H9 (cell line): Measurements from ENCODE around the gene CD244. TPM values are rescaled to one million over a fixed set of nuclear protein-coding genes. Genes with fewer than 3 reads are reported as not detected.

Source experiments
- DNase-seq: peaks from one replicate; pipeline ENCODE4 v3.0.0-alpha.2; 2017
- H2AFZ ChIP-seq: one replicate; pipeline ENCODE4 v1.6.1; 2013; ENCODE audit warnings: mild to moderate bottlenecking, low read length, control low read depth, moderate library complexity
- H2AK5ac ChIP-seq: 2 replicates; pipeline ENCODE4 v1.6.1; 2013; ENCODE audit warnings: low read length, control low read depth, mixed read lengths; ENCODE audit not compliant: insufficient read length
- H2BK120ac ChIP-seq: one replicate; pipeline ENCODE4 v1.6.1; 2013; ENCODE audit warnings: low read depth, mild to moderate bottlenecking, low read length, control low read depth, inconsistent platforms; ENCODE audit not compliant: poor library complexity, severe bottlenecking
- H2BK12ac ChIP-seq: 2 replicates; pipeline ENCODE4 v1.6.1; 2013; ENCODE audit warnings: low read length, control low read depth, mixed read lengths, low read depth; ENCODE audit not compliant: insufficient read length
- H2BK15ac ChIP-seq: 2 replicates; pipeline ENCODE4 v1.6.1; 2013; ENCODE audit warnings: low read depth, low read length, control low read depth
- H2BK20ac ChIP-seq: one replicate; pipeline ENCODE4 v1.6.1; 2013; ENCODE audit warnings: low read depth, mild to moderate bottlenecking, low read length, control low read depth, inconsistent platforms; ENCODE audit not compliant: poor library complexity, severe bottlenecking
- H2BK5ac ChIP-seq: 2 replicates; pipeline ENCODE4 v1.6.1; 2013; ENCODE audit warnings: low read length, control low read depth, mixed read lengths; ENCODE audit not compliant: insufficient read length
- H3K14ac ChIP-seq: 2 replicates; pipeline ENCODE4 v1.6.1; 2013; ENCODE audit warnings: low read length, control low read depth; ENCODE audit not compliant: insufficient read depth
- H3K18ac ChIP-seq: 2 replicates; pipeline ENCODE4 v1.6.1; 2013; ENCODE audit warnings: low read depth, mild to moderate bottlenecking, mixed read lengths, low read length, control low read depth; ENCODE audit not compliant: insufficient read length
- H3K23ac ChIP-seq: 2 replicates; pipeline ENCODE4 v1.6.1; 2013; ENCODE audit warnings: low read length, control low read depth, mixed read lengths, low read depth; ENCODE audit not compliant: insufficient read length
- H3K23me2 ChIP-seq: 2 replicates; pipeline ENCODE4 v1.6.1; 2013; ENCODE audit warnings: low read depth, mild to moderate bottlenecking, mixed read lengths, low read length, control low read depth; ENCODE audit not compliant: insufficient read length, poor library complexity, severe bottlenecking
- H3K27ac ChIP-seq: 2 replicates; pipeline ENCODE4 v1.5.1; 2013; ENCODE audit warnings: low read length, control low read depth, mixed read lengths, low read depth; ENCODE audit not compliant: insufficient read length
- H3K27me3 ChIP-seq: 2 replicates; pipeline ENCODE4 v1.6.1; 2013; ENCODE audit warnings: low read length, control low read depth, inconsistent platforms; ENCODE audit not compliant: insufficient read depth
- H3K4ac ChIP-seq: 2 replicates; pipeline ENCODE4 v1.6.1; 2013; ENCODE audit warnings: low read depth, mild to moderate bottlenecking, control low read depth, inconsistent platforms, low read length, moderate library complexity
- H3K4me1 ChIP-seq: 2 replicates; pipeline ENCODE4 v1.6.1; 2013; ENCODE audit warnings: low read length, control low read depth, inconsistent platforms; ENCODE audit not compliant: insufficient read depth
- H3K4me2 ChIP-seq: 2 replicates; pipeline ENCODE4 v1.6.1; 2013; ENCODE audit warnings: low read length, control low read depth, mixed read lengths; ENCODE audit not compliant: insufficient read length, insufficient read depth
- H3K56ac ChIP-seq: 2 replicates; pipeline ENCODE4 v1.6.1; 2013; ENCODE audit warnings: low read depth, mild to moderate bottlenecking, mixed read lengths, low read length, control low read depth; ENCODE audit not compliant: insufficient read length
- H3K79me1 ChIP-seq: 2 replicates; pipeline ENCODE4 v1.6.1; 2013; ENCODE audit warnings: low read depth, mild to moderate bottlenecking, moderate library complexity, low read length, control low read depth, inconsistent platforms; ENCODE audit not compliant: insufficient read depth, poor library complexity, severe bottlenecking
- H3K79me2 ChIP-seq: 2 replicates; pipeline ENCODE4 v1.6.1; 2013; ENCODE audit warnings: low read length, control low read depth, inconsistent platforms; ENCODE audit not compliant: insufficient read depth
- H3K9ac ChIP-seq: 2 replicates; pipeline ENCODE4 v1.6.1; 2013; ENCODE audit warnings: low read length, control low read depth, mixed read lengths; ENCODE audit not compliant: insufficient read length; ENCODE audit errors: extremely low read depth
- H3K9me3 ChIP-seq: one replicate; pipeline ENCODE4 v1.6.1; 2013; ENCODE audit warnings: low read depth, low read length, inconsistent platforms; ENCODE audit not compliant: control insufficient read depth
- H3T11ph ChIP-seq: one replicate; pipeline ENCODE4 v1.6.1; 2013; ENCODE audit warnings: mild to moderate bottlenecking, low read length, control low read depth, inconsistent platforms
- H4K20me1 ChIP-seq: one replicate; pipeline ENCODE4 v1.6.1; 2013; ENCODE audit not compliant: control insufficient read depth, insufficient read length, insufficient read depth
- H4K5ac ChIP-seq: 2 replicates; pipeline ENCODE4 v1.6.1; 2013; ENCODE audit warnings: low read depth, mild to moderate bottlenecking, mixed read lengths, low read length, control low read depth; ENCODE audit not compliant: insufficient read length
- H4K8ac ChIP-seq: replicated peaks from 2 replicates; pipeline ENCODE4 v1.6.1; 2013; ENCODE audit warnings: low read length, control low read depth, mixed read lengths, low read depth; ENCODE audit not compliant: insufficient read length
- H4K91ac ChIP-seq: 2 replicates; pipeline ENCODE4 v1.6.1; 2013; ENCODE audit warnings: low read depth, mild to moderate bottlenecking, moderate library complexity, mixed read lengths, low read length, control low read depth; ENCODE audit not compliant: insufficient read length
- H3K27ac Mint-ChIP-seq, 3 experiments: 2 replicates in 2 of 3; 3 replicates in 1 of 3; pipeline ENCODE4 v1.8.0; 2020 to 2021; ENCODE audit warnings: mixed read lengths in 3 of 3, mild to moderate bottlenecking in 1 of 3, moderate library complexity in 1 of 3
- H3K27me3 Mint-ChIP-seq: 2 replicates; pipeline ENCODE4 v1.8.0; 2021; ENCODE audit warnings: low read depth, mild to moderate bottlenecking, moderate library complexity, mixed read lengths
- H3K36me3 Mint-ChIP-seq, 3 experiments: 2 replicates in 2 of 3; 3 replicates in 1 of 3; pipeline ENCODE4 v1.8.0; 2020 to 2021; ENCODE audit warnings: low read depth in 3 of 3, mixed read lengths in 3 of 3; ENCODE audit not compliant: insufficient read depth in 1 of 3
- H3K4me1 Mint-ChIP-seq, 2 experiments: 2 replicates each; pipeline ENCODE4 v1.8.0; 2020; ENCODE audit warnings: mixed read lengths in 2 of 2
- H3K4me3 Mint-ChIP-seq, 2 experiments: 2 replicates in 1 of 2; 3 replicates in 1 of 2; pipeline ENCODE4 v1.8.0; 2020 to 2021; ENCODE audit warnings: mild to moderate bottlenecking in 2 of 2, mixed read lengths in 2 of 2, moderate library complexity in 1 of 2
- H3K9me3 Mint-ChIP-seq, 2 experiments: 2 replicates in 1 of 2; 3 replicates in 1 of 2; pipeline ENCODE4 v1.8.0; 2020; ENCODE audit warnings: mild to moderate bottlenecking in 2 of 2, mixed read lengths in 2 of 2, moderate library complexity in 1 of 2
- CTCF ChIP-seq: fragments of 200-600 bp; sonication (generic); conservative IDR thresholded peaks from 3 replicates; pipeline ENCODE4 v1.8.0; 2021; ENCODE audit warnings: antibody characterized with exemption, mild to moderate bottlenecking
- WGBS: extraction: QIAGEN DNeasy Blood & Tissue Kit; methylation state at CpG from one replicate; pipeline ENCODE4 v1.1.7; 2013; ENCODE audit warnings: missing lambda C conversion rate, low lambda C conversion rate, mixed read lengths; ENCODE audit not compliant: insufficient read length; ENCODE audit errors: extremely low coverage; 5-methylcytosine and 5-hydroxymethylcytosine counted together
- total RNA-seq: library from RNA; stranded (reverse); gene quantifications from 2 replicates; pipeline ENCODE4 v1.2.1, GENCODE V29; 2021

CD244 gene
- total RNA-seq, 1 experiment from 2014 or later: not detected

DNA sequence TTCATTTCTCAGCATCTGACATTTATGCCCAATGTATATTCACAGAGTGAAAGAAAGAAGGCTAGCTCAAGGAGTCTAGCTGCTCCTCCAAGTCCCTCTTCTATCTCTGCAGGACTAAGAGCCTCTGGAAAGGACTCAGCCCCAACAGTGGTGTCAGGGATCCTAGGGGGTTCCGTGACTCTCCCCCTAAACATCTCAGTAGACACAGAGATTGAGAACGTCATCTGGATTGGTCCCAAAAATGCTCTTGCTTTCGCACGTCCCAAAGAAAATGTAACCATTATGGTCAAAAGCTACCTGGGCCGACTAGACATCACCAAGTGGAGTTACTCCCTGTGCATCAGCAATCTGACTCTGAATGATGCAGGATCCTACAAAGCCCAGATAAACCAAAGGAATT is 63.0 kb downstream of the CD244 start:
- no peak overlapping the region for H2AK5ac ChIP-seq
- no CpG with 5 or more reads among the region's 5 CpGs for WGBS
- H3K9ac ChIP-seq: no peak overlapping the region
- Mint-ChIP-seq H3K4me3 (no peak overlapping the region), H3K27ac (no peak overlapping the region), H3K27me3 (peaks cover 3% of the 10 kb centered on the region; the same call in 1 of the 2 replicates), H3K4me1 (no peaks in the 10 kb centered on the region), H3K9me3 (no peaks in the 10 kb centered on the region), H3K36me3 (no peaks in the 10 kb centered on the region)
- H3K4me1 ChIP-seq: no peaks in the 10 kb centered on the region
- H4K20me1 ChIP-seq: no peaks in the 10 kb centered on the region
- no peak overlapping the region for H3K23ac ChIP-seq
- H3K23me2 ChIP-seq: no peaks in the 10 kb centered on the region
- no peaks in the 10 kb centered on the region for H3K27me3 ChIP-seq
- no peak overlapping the region for H3K4ac ChIP-seq
- H2BK15ac ChIP-seq: no peak overlapping the region
- H3K79me1 ChIP-seq: no peaks in the 10 kb centered on the region
- H3K18ac ChIP-seq: no peak overlapping the region
- no peak for DNase-seq
- no peak overlapping the region for H3K14ac ChIP-seq
- H2AFZ ChIP-seq: no peak overlapping the region
- no peak overlapping the region for H2BK20ac ChIP-seq
- H4K91ac ChIP-seq: no peak overlapping the region
- H3K9me3 ChIP-seq: no peaks in the 10 kb centered on the region
- TF ChIP-seq CTCF: no peak
- no peak overlapping the region for H3K27ac ChIP-seq
- H2BK120ac ChIP-seq: no peak overlapping the region
- H3T11ph ChIP-seq: no peak overlapping the region
- H3K56ac ChIP-seq: no peak overlapping the region
- no peaks in the 10 kb centered on the region for H3K79me2 ChIP-seq
- no peak overlapping the region for H4K8ac ChIP-seq
- no peak overlapping the region for H2BK5ac ChIP-seq
- H2BK12ac ChIP-seq: no peak overlapping the region
- no peak overlapping the region for H4K5ac ChIP-seq
- H3K4me2 ChIP-seq: no peak overlapping the region
